Measurements from ENCODE around the gene HMCN2.

GRCh38 chr9:130451004-130451390, 185.4 kb downstream of the HMCN2 start:
- no peak for TF ChIP-seq EP300 (IDR thresholded peaks at IDR 0.05; ENCODE audit: borderline replicate concordance)
- no peak for TF ChIP-seq CREB1 (IDR thresholded peaks at IDR 0.05; ENCODE audit: low read depth)
- TF ChIP-seq CEBPB (IDR thresholded peaks at IDR 0.05), result no peak
- TF ChIP-seq TEAD4 (IDR thresholded peaks at IDR 0.05), result no peak
- no peak for TF ChIP-seq TCF12 (IDR thresholded peaks at IDR 0.05; ENCODE audit: low read depth)
- no peak for TF ChIP-seq RAD21 (IDR thresholded peaks at IDR 0.05; ENCODE audit: low read depth)
- TF ChIP-seq MAX (IDR thresholded peaks at IDR 0.05), result no peak
- TF ChIP-seq TAF1 (IDR thresholded peaks at IDR 0.05; ENCODE audit: low read depth), result no peak
- TF ChIP-seq EGR1 (IDR thresholded peaks at IDR 0.05), result no peak
- no peak for TF ChIP-seq YY1 (IDR thresholded peaks at IDR 0.05; ENCODE audit: low read depth)
- no peak for TF ChIP-seq FOXM1 (IDR thresholded peaks at IDR 0.05; ENCODE audit: borderline replicate concordance, low read depth)
